ENCODE results near the gene CNTN4. TPM values are rescaled to one million over a fixed set of nuclear protein-coding genes. Genes with fewer than 3 reads are reported as not detected.

Gene CNTN4
- total RNA-seq, 1 donor from 2014 or later: 0.79 TPM

DNA sequence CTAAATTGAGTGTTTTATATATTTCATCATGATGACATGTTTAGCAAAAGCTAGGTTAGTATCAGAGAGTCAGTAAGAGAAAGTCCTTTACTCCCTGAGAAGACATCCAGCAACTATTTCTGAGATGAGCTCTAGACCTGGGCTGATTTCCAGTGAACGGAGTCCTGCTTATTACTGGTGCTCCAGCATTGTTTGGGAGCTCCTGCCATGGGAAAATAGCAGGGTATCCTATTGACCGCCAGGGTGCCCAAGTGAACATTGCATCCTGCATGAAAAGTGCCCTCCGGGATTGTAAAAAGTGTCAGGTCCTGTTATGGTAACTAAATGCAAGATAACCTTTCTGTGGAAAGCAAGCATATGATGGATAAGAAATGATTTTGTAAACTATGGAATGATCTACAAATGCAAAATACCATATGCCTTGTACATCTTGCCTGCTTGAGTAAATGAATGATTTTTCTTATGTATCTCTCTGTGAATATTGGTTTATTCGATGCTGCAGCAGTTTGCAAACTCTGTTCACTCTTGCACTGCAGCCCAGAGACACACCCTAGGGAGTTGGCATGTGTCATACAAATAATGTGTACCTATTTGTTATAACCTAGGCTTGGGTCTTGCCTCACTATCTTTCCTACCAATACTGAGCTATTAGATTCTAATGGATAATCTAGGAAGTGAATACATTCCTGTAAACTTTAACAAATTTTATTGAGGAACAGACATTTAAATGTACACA, 914.8 kb downstream of the CNTN4 start:
- no peak for FAIRE-seq
- no peak for TF ChIP-seq CTCF (IDR thresholded peaks at IDR 0.05; ENCODE audit: insufficient read depth, low read length, severe bottlenecking)
- Histone ChIP-seq H3K36me3 (ENCODE audit: control insufficient read depth, insufficient read depth, low read length) (no peaks in the 10 kb centered on the region), H3K27me3 (ENCODE audit: control insufficient read depth, insufficient read depth, low read length) (no peaks in the 10 kb centered on the region), H3K4me3 (ENCODE audit: low read depth, low read length) (no peak overlapping the region)
- no peak for DNase-seq (ENCODE audit: low read depth)

DNA sequence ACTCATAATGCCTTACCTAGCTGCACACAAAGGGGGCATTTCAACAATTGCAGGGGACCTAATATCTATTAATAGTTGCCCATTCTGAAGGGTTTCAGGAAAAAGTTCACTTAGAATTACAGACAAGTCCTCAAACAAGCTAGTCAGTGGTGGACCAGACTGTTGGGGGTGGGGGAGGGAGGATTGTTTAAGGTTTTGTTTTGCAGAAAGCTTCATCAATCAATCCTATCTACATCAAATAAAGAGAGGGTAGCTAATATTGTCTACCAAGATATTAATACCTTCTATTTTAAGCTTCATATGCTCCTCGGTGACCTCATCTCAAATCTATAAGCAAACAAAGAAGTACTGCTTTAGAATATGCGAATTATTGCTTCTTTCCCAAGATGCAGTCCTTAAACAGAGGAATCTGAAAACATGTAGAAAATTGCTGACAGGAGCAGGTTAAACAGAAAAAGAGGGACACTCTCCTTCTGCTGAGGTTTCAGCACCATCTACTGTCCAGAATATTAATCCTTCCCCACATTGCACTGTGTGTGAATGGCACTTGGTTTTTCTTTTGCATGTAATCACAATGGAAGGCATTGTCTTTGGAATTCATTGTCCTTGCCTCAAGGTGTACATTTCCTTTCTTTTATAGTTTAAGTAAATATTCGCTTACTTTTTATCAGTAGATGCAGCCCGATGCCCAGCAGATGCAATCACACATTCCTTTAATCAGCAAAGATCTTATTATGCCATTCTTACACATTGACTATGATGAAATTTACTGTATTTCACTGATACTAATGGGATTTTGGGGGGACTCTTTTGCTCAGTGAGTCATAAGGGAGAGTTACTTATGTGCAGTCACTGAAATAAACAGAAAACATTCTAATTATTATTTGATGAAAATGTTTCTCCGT, 916.8 kb downstream of the CNTN4 start:
- no peak for FAIRE-seq
- peak; percentile 26 for DNase-seq (ENCODE audit: low read depth)
- no peaks in the 10 kb centered on the region for H3K36me3 ChIP-seq (ENCODE audit: control insufficient read depth, insufficient read depth, low read length)
- H3K4me3 ChIP-seq (ENCODE audit: low read depth, low read length): no peak overlapping the region
- peak; percentile 30 for TF ChIP-seq CTCF (IDR thresholded peaks at IDR 0.05; ENCODE audit: insufficient read depth, low read length, severe bottlenecking)
- no peaks in the 10 kb centered on the region for H3K27me3 ChIP-seq (ENCODE audit: control insufficient read depth, insufficient read depth, low read length)

DNA sequence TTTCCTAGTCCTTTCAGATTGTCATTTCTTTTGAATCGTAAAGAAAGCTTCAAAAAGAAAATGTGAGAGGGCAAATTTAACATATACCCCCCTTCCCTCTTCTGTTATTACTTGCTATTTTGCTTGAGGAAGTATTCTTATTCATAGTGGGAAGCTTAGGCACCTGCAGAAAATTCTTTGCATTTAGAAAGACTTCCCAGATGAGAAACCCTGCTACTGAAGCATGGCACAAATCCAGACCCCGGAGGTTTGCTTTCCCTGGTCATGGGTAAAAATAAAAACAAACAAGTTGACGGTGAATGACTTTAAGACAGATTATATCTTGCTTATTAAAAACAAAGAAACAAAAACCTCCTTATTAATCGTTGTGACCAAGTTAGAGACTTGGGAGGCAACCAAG, 917.6 kb downstream of the CNTN4 start:
- no peak overlapping the region for H3K4me3 ChIP-seq (ENCODE audit: low read depth, low read length)
- TF ChIP-seq CTCF (IDR thresholded peaks at IDR 0.05; ENCODE audit: insufficient read depth, low read length, severe bottlenecking): no peak
- no peaks in the 10 kb centered on the region for H3K27me3 ChIP-seq (ENCODE audit: control insufficient read depth, insufficient read depth, low read length)
- no peaks in the 10 kb centered on the region for H3K36me3 ChIP-seq (ENCODE audit: control insufficient read depth, insufficient read depth, low read length)
- DNase-seq (ENCODE audit: low read depth) (no peak), FAIRE-seq (no peak)

DNA sequence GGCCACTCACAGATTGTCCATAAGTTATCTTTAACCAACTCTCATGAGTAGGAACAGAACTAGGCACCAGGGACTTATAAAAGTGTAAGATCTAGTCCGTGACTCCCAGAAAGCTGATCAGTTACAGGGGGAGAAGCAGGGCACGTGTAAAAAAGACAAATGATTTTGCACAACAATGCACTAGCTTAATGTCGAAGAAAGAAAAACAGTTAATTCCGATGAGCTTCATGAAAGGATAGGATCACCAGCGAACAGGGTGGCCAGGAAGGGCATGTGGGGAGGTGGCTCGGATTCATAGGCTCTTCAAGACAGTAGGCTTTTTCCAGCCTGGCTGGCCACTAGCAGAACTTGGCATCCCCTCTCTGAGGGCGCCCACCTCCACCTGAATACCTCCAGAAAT, 921.5 kb downstream of the CNTN4 start:
- H3K36me3 ChIP-seq (ENCODE audit: control insufficient read depth, insufficient read depth, low read length): no peaks in the 10 kb centered on the region
- H3K27me3 ChIP-seq (ENCODE audit: control insufficient read depth, insufficient read depth, low read length): no peaks in the 10 kb centered on the region
- DNase-seq (ENCODE audit: low read depth) (no peak), FAIRE-seq (no peak)
- no peak for TF ChIP-seq CTCF (IDR thresholded peaks at IDR 0.05; ENCODE audit: insufficient read depth, low read length, severe bottlenecking)
- no peak overlapping the region for H3K4me3 ChIP-seq (ENCODE audit: low read depth, low read length)

GRCh38 chr3:3023111-3023745, 924.6 kb downstream of the CNTN4 start:
- DNase-seq (ENCODE audit: low read depth): no peak
- Histone ChIP-seq H3K36me3 (ENCODE audit: control insufficient read depth, insufficient read depth, low read length) (no peaks in the 10 kb centered on the region), H3K27me3 (ENCODE audit: control insufficient read depth, insufficient read depth, low read length) (no peaks in the 10 kb centered on the region), H3K4me3 (ENCODE audit: low read depth, low read length) (no peak overlapping the region)
- no peak for FAIRE-seq
- no peak for TF ChIP-seq CTCF (IDR thresholded peaks at IDR 0.05; ENCODE audit: insufficient read depth, low read length, severe bottlenecking)

Measured in bronchial epithelial cell (primary cell).